ENCODE data around the gene ATF2. TPM values are rescaled to one million over a fixed set of nuclear protein-coding genes. Genes with fewer than 3 reads are reported as not detected.

Gene ATF2
- total RNA-seq, 2 donors from 2014 or later: 32.4 to 46.4 TPM

GRCh38 chr2:175175320-175175719, 7.3 kb upstream of the ATF2 start:
- H3K27me3 ChIP-seq: no peaks in the 10 kb centered on the region
- peaks cover 9% of the 10 kb centered on the region for H3K36me3 ChIP-seq
- H3K9me3 ChIP-seq: no peaks in the 10 kb centered on the region
- H3K4me1 ChIP-seq: no peaks in the 10 kb centered on the region
- no peak for DNase-seq
- H3K9ac ChIP-seq (ENCODE audit: low read depth in 2 of 2, low read length in 2 of 2): no peak overlapping the region
- TF ChIP-seq CTCF (IDR thresholded peaks at IDR 0.05): no peak
- H3K4me3 ChIP-seq: no peak overlapping the region
- no peak overlapping the region for H3K27ac ChIP-seq
- intact Hi-C loops (cut with DNase I): no loop called here

GRCh38 chr2:175170659-175171304, 2.8 kb upstream of the ATF2 start:
- H3K36me3 ChIP-seq: no peaks in the 10 kb centered on the region
- no peak for DNase-seq
- no peaks in the 10 kb centered on the region for H3K9me3 ChIP-seq
- no peak overlapping the region for H3K9ac ChIP-seq (ENCODE audit: low read depth in 2 of 2, low read length in 2 of 2)
- H3K27ac ChIP-seq: no peak overlapping the region
- intact Hi-C loops (cut with DNase I): no loop called here
- no peak for TF ChIP-seq CTCF (IDR thresholded peaks at IDR 0.05)
- no peaks in the 10 kb centered on the region for H3K27me3 ChIP-seq
- no peaks in the 10 kb centered on the region for H3K4me1 ChIP-seq
- no peak overlapping the region for H3K4me3 ChIP-seq

- Histone ChIP-seq H3K4me3 (no peak overlapping the region), H3K9me3 (no peaks in the 10 kb centered on the region), H3K36me3 (no peaks in the 10 kb centered on the region), H3K27me3 (no peaks in the 10 kb centered on the region), H3K4me1 (no peaks in the 10 kb centered on the region), H3K27ac (no peak overlapping the region), H3K9ac (ENCODE audit: low read depth in 2 of 2, low read length in 2 of 2) (no peak overlapping the region)
- no peak for TF ChIP-seq CTCF (IDR thresholded peaks at IDR 0.05)
- intact Hi-C loops (cut with DNase I): no loop called here
- no peak for DNase-seq
Observed at GRCh38 chr2:175169191-175169590, 1.2 kb upstream of the ATF2 start.

GRCh38 chr2:175168564-175168945, 552 bp upstream of the ATF2 start:
- Histone ChIP-seq H3K27me3 (no peaks in the 10 kb centered on the region), H3K4me3 (peak overlapping the region; percentile 73), H3K4me1 (no peaks in the 10 kb centered on the region), H3K36me3 (no peaks in the 10 kb centered on the region), H3K27ac (peak overlapping the region; percentile 81), H3K9ac (ENCODE audit: low read depth in 2 of 2, low read length in 2 of 2) (peak overlapping the region; percentile 58 to 63), H3K9me3 (no peaks in the 10 kb centered on the region)
- no peak for TF ChIP-seq CTCF (IDR thresholded peaks at IDR 0.05)
- no peak for DNase-seq
- intact Hi-C loops (cut with DNase I): no loop called here

- Histone ChIP-seq H3K27me3 (no peaks in the 10 kb centered on the region), H3K9ac (ENCODE audit: low read depth in 2 of 2, low read length in 2 of 2) (peak overlapping the region; percentile 82 to 99), H3K9me3 (no peaks in the 10 kb centered on the region), H3K4me3 (peak overlapping the region; percentile 73), H3K36me3 (no peaks in the 10 kb centered on the region), H3K4me1 (no peaks in the 10 kb centered on the region), H3K27ac (peak overlapping the region; percentile 81)
- TF ChIP-seq CTCF (IDR thresholded peaks at IDR 0.05): no peak
- intact Hi-C loops (cut with DNase I): no loop called here
- peak; percentile 61 for DNase-seq
Observed at GRCh38 chr2:175167076-175167791, 769 bp downstream of the ATF2 start.
